Keratinocyte (primary cell): Measurements from ENCODE around the gene SIAE.

ENCODE experiments used
- CTCF ChIP-seq, 3 experiments: IDR thresholded peaks in 1 of 3; conservative IDR thresholded peaks in 1 of 3; optimal IDR thresholded peaks in 1 of 3; 2 replicates in 2 of 3; 3 replicates in 1 of 3; pipeline versions ENCODE3 to v1.5.1; 2011; ENCODE audit warnings: low read length in 3 of 3, mild to moderate bottlenecking in 3 of 3, moderate library complexity in 2 of 3, control low read depth in 1 of 3, inconsistent platforms in 1 of 3; ENCODE audit not compliant: insufficient read depth in 2 of 3; ENCODE audit errors: extremely low read depth in 1 of 3
- EZH2 ChIP-seq: IDR thresholded peaks from one replicate; pipeline ENCODE4 v1.6.1; 2012; ENCODE audit warnings: inconsistent platforms, mild to moderate bottlenecking, low read length, moderate library complexity

GRCh38 chr11:124644426-124645280, 28.9 kb downstream of the SIAE start:
- TF ChIP-seq CTCF (optimal IDR thresholded peaks at IDR 0.05 in 1 of 3, IDR thresholded peaks at IDR 0.05 in 1 of 3, conservative IDR thresholded peaks at IDR 0.05 in 1 of 3; ENCODE audit: extremely low read depth in 1 of 3, insufficient read depth in 2 of 3, low read length in 3 of 3) (peak; percentile 70 to 83 (median 79)), EZH2 (no peak)
